ENCODE data around the gene WFDC1.

Gene WFDC1

DNA sequence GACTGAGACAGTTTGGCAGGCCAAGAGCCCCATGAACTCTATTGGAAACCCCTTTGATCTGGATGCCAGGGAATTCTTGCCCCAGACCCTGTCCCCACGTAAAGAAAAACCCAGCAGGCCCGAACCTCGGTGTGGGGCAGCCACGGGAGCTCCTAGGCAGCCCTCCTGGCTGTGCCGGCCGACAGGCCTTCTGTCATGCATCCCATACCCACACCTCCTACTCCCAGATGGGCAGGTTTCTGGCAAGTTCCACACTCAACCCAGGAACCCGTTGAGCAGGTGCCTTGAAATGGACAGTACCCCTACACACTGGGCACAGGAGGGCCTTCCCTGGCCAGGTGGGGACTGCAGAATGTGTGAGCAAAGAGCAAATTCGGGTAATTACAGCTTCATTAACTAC, 50.1 kb downstream of the WFDC1 start:
- Histone ChIP-seq H3K9me3 (ENCODE audit: low read length) (peaks cover 2% of the 10 kb centered on the region), H3K36me3 (ENCODE audit: insufficient read depth, low read length) (no peaks in the 10 kb centered on the region), H3K27me3 (ENCODE audit: insufficient read depth, low read length) (no peaks in the 10 kb centered on the region), H3K4me3 (ENCODE audit: low read length) (no peak overlapping the region), H2AFZ (ENCODE audit: low read depth, low read length) (no peak overlapping the region), H3K4me1 (ENCODE audit: insufficient read depth, low read length) (no peaks in the 10 kb centered on the region)

DNA sequence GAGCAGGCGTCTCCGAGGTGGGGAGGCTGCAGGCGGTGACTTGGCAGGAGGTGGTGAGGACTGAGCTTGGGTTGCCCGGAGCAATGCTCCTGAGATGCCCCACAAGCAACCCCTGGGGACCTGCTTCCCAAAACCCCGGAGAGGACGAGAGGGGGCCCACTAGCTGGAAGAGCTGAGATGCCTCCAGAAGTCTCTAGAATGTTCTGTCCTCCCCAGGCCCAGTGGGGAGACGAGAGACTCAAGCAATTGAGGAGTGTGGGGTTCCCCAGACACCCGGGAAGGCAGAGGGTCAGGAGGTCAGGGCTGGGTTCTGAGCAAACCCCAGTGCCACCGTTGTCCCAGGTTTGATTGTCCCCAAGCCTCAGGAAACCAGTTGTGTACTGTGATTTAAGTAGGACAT, 52.5 kb downstream of the WFDC1 start:
- no peaks in the 10 kb centered on the region for H3K27me3 ChIP-seq (ENCODE audit: insufficient read depth, low read length)

DNA sequence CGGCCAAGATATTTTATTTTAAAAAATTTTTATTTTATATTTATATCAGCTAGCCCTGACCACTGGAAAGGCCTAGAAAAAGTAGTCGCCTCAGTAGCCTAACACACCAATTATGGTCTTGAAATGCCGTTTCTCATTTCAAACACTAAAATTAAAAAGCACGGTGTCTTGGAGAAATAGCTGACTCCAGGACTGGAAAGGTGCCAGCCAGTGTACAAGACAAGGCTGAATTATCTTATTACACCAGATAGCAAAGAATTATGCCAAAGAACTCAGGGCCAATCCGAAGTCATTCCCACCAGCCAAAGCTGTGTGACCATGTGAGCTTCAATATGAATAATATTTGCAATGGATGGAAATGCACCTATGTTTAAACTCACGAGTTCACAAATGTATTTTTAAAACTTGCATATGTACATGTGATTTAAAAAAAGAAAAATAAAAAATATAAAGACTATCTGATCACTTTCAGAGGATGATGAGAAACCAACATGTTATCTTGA, 53.8 kb downstream of the WFDC1 start:
- H2AFZ ChIP-seq (ENCODE audit: low read depth, low read length) = no peak overlapping the region
- no peak overlapping the region for H3K4me3 ChIP-seq (ENCODE audit: low read length)
- no peaks in the 10 kb centered on the region for H3K27me3 ChIP-seq (ENCODE audit: insufficient read depth, low read length)
- peaks cover 2% of the 10 kb centered on the region for H3K9me3 ChIP-seq (ENCODE audit: low read length)
- no peaks in the 10 kb centered on the region for H3K36me3 ChIP-seq (ENCODE audit: insufficient read depth, low read length)
- peaks cover 6% of the 10 kb centered on the region for H3K4me1 ChIP-seq (ENCODE audit: insufficient read depth, low read length)

More for the DNA sequence above, 52.5 kb downstream of the WFDC1 start:
- Histone ChIP-seq H3K9me3 (ENCODE audit: low read length) (peaks cover 4% of the 10 kb centered on the region), H3K4me3 (ENCODE audit: low read length) (no peak overlapping the region), H3K36me3 (ENCODE audit: insufficient read depth, low read length) (no peaks in the 10 kb centered on the region), H3K4me1 (ENCODE audit: insufficient read depth, low read length) (peaks cover 6% of the 10 kb centered on the region), H2AFZ (ENCODE audit: low read depth, low read length) (no peak overlapping the region)

DNA sequence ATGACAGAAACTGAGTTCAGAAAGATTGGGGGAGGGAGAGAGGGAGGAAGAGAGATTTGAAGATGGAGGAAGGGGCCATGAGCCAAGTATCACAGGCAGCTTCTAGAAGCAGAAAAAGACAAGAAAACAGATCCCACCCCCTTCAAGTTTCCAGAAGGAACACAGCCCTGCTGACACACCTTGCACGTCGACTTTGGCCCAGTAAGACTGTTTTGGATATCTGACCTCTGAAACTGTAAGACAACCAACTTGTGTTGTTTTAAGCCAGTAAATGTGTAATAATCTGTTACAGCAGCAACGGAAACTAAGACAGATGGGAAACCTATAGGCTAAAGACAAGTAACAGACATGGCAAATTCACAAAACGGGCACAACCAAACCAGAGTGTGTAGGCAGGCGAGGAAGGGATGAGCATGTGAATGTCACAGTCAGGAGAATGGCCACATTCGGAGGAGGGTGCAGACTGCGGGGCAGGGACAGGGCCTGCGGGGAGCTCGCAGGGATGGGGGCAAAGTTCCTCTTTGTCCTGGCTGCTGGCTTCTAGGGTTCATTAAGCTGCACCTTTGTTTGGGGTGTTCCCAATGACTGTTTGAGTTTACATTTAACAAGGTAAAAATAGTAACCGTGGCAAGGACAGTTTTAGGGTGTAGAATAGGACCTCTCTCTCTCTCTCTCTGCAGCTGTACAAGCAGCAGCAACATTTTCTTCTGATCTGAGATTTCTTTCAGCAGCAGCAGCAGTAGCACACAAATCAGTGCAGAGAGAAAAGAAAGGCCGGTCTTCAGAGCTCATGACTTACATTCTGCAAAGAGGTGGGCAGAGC, 55.4 kb downstream of the WFDC1 start:
- Histone ChIP-seq H3K36me3 (ENCODE audit: insufficient read depth, low read length) (no peaks in the 10 kb centered on the region), H3K4me3 (ENCODE audit: low read length) (no peak overlapping the region), H3K4me1 (ENCODE audit: insufficient read depth, low read length) (peaks cover 6% of the 10 kb centered on the region), H3K27me3 (ENCODE audit: insufficient read depth, low read length) (no peaks in the 10 kb centered on the region), H3K9me3 (ENCODE audit: low read length) (peaks cover 2% of the 10 kb centered on the region), H2AFZ (ENCODE audit: low read depth, low read length) (no peak overlapping the region)

DNA sequence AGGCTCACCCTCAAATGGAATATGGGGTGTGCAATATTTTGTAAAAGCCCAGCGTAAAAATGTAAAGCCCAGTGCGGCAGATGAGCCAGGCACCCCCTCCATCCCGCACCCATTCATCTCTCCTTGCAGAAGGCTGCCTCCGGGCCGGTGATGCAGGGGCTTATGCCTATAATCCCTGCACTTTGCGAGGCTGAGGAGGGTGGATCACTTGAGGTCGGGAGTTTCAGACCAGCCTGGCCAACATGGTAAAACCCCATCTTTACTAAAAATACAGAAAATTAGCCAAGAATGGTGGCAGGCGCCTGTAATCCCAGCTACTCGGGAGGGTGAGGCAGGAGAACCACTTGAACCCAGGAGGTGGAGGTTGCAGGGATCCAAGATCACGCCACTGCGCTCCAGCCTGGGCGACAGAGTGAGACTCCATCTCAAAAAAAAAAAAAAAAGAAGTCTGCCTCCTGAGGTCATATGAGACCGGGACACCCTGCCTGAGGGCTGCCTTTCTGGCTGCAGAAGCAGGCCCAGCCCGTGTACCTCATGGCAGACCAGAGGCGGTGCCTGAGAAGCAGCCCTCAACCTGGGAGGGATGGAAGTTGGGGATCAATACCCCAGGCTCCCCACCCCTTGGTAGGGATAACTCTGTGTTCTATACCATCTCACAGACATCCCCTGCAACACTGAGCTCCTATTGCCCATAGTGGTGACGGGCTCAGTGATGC, 56.2 kb downstream of the WFDC1 start:
- Histone ChIP-seq H3K4me1 (ENCODE audit: insufficient read depth, low read length) (peaks cover 8% of the 10 kb centered on the region), H3K4me3 (ENCODE audit: low read length) (no peak overlapping the region), H3K27me3 (ENCODE audit: insufficient read depth, low read length) (no peaks in the 10 kb centered on the region), H3K9me3 (ENCODE audit: low read length) (peaks cover 2% of the 10 kb centered on the region), H2AFZ (ENCODE audit: low read depth, low read length) (no peak overlapping the region), H3K36me3 (ENCODE audit: insufficient read depth, low read length) (no peaks in the 10 kb centered on the region)

DNA sequence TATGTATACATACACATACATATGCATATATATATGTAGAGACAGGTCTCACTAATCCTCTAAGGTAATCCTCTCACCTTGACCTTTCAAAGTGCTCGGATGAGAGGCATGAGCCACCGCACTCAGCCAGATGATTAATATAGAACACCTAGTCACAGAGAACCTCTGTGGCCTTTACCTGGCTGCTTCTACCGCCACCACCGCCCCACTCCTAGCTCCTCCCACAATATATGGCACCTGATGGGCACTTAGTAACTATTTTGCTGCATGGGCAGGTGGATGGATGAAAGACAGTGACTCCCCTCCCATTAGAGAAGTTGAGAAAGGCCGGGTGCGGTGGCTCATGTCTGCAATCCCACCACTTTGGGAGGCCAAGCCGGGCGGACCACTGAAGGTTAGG, 57.0 kb downstream of the WFDC1 start:
- Histone ChIP-seq H3K27me3 (ENCODE audit: insufficient read depth, low read length) (no peaks in the 10 kb centered on the region), H3K4me3 (ENCODE audit: low read length) (no peak overlapping the region)

DNA sequence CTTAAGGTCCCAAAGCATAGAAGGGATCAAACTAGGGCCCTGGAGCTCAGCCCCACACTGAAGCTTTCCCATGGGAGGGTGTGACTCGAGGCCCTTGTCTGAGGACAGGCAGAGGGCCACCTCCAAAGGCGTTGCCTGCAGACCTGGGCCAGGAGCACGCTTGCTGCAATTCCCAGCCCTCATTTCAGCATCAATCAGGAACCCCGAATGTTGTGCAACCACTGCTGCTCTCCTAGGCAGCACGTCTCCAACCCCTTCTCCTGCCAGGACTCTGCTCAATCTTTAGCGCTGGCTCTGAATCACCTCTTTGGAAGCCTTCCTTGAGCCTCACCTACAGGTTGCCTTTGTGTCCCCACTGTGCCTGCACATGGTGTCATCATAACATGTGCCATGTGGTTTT, 59.6 kb downstream of the WFDC1 start:
- Histone ChIP-seq H3K9me3 (ENCODE audit: low read length) (peaks cover 2% of the 10 kb centered on the region), H3K4me1 (ENCODE audit: insufficient read depth, low read length) (peaks cover 34% of the 10 kb centered on the region), H3K4me3 (ENCODE audit: low read length) (no peak overlapping the region), H2AFZ (ENCODE audit: low read depth, low read length) (no peak overlapping the region), H3K36me3 (ENCODE audit: insufficient read depth, low read length) (no peaks in the 10 kb centered on the region), H3K27me3 (ENCODE audit: insufficient read depth, low read length) (no peaks in the 10 kb centered on the region)

More for the DNA sequence above, 57.0 kb downstream of the WFDC1 start:
- Histone ChIP-seq H3K9me3 (ENCODE audit: low read length) (peaks cover 2% of the 10 kb centered on the region), H2AFZ (ENCODE audit: low read depth, low read length) (no peak overlapping the region), H3K36me3 (ENCODE audit: insufficient read depth, low read length) (no peaks in the 10 kb centered on the region), H3K4me1 (ENCODE audit: insufficient read depth, low read length) (peaks cover 16% of the 10 kb centered on the region)

DNA sequence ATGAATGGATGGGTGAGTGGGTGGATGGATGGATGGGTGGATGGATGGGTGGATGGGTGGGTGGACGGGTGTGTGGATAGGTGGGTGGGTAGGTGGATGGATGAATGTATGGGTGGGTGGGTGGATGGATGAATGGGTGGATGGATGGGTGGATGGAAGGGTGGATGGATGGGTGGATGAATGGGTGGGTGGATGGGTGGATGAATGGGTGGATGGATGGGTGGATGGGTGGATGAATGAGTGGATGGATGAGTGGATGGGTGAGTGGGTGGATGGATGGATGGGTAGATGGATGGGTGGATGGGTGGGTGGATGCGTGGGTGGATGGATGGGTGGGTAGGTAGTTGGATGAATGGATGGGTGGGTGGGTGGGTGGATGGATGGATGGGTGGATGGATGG, 60.5 kb downstream of the WFDC1 start:
- H3K9me3 ChIP-seq (ENCODE audit: low read length) = peaks cover under 1% of the 10 kb centered on the region
- no peak overlapping the region for H3K4me3 ChIP-seq (ENCODE audit: low read length)
- H2AFZ ChIP-seq (ENCODE audit: low read depth, low read length) = no peak overlapping the region
- H3K27me3 ChIP-seq (ENCODE audit: insufficient read depth, low read length) = no peaks in the 10 kb centered on the region
- H3K4me1 ChIP-seq (ENCODE audit: insufficient read depth, low read length) = peaks cover 40% of the 10 kb centered on the region
- H3K36me3 ChIP-seq (ENCODE audit: insufficient read depth, low read length) = no peaks in the 10 kb centered on the region

DNA sequence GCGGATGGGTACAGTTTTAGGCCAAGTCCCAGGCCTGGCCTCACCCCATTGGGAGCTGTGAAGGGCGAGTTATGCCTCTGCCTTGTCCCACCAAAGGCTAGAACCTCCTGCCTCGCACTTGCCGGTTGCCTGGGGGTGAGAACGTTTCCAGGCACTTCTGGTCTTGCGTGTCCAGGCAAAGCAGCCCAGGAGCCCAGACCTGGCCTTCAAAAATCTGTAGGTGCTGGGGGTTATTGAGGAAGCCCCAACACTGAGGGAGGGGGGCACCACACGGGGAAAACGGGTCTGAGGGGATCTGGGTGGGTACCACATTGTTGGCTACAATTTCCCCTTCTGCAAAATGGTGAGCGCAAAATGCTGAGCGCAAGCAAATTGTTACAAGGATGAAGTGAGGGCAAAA, 61.5 kb downstream of the WFDC1 start:
- H3K36me3 ChIP-seq (ENCODE audit: insufficient read depth, low read length) = no peaks in the 10 kb centered on the region
- H3K27me3 ChIP-seq (ENCODE audit: insufficient read depth, low read length) = no peaks in the 10 kb centered on the region
- no peak overlapping the region for H2AFZ ChIP-seq (ENCODE audit: low read depth, low read length)
- H3K9me3 ChIP-seq (ENCODE audit: low read length) = no peaks in the 10 kb centered on the region
- H3K4me3 ChIP-seq (ENCODE audit: low read length) = no peak overlapping the region
- H3K4me1 ChIP-seq (ENCODE audit: insufficient read depth, low read length) = peaks cover 44% of the 10 kb centered on the region

DNA sequence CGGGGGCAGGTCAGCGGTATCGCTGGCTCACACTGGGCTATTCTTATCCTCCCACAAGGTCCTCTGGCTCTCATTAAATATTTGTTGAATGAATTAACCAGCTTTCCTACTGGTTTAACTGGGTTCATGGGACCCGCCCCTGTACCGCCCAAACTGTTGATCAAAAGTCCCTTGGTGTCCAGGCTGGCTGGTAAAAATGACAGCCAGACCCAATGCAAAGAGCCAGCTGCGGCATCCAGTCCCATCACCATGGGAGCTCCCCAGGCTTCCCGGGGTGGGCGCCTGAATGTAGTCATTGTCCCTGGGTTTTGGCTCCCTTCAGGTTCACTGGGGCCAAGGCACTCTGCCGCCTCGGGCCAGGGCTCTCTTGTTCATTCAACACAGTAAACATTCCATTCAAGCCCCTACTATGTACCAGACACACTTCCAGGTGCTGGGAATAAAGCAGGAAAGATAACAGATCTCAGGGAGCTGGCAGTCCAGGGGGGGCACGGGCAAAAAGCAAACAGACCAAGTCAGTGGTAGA, 62.0 kb downstream of the WFDC1 start:
- Histone ChIP-seq H3K27me3 (ENCODE audit: insufficient read depth, low read length) (no peaks in the 10 kb centered on the region), H3K36me3 (ENCODE audit: insufficient read depth, low read length) (no peaks in the 10 kb centered on the region), H3K9me3 (ENCODE audit: low read length) (no peaks in the 10 kb centered on the region), H3K4me3 (ENCODE audit: low read length) (no peak overlapping the region), H2AFZ (ENCODE audit: low read depth, low read length) (no peak overlapping the region), H3K4me1 (ENCODE audit: insufficient read depth, low read length) (peaks cover 49% of the 10 kb centered on the region)

DNA sequence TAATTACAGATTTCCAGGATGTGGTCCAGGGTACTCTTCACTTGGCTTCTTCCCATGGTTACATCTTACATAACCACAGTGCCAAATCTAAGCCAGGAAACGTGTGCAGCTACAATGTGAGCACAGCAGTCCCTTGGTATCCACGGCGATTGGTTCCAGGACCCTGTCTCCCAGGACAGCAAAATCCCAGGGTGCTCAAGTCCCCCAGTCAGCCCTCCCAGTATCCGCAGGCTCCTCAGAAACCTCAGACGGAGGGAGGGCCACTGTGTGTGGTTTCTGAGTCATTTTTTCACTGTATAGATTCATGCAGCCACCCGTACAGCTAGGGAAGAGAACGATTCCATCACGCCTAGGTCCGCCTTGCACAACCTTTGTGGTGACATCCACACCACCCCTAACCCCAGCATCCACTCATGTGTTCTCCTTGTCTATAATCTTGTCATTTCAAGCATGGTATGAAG, 62.5 kb downstream of the WFDC1 start:
- Histone ChIP-seq H3K4me3 (ENCODE audit: low read length) (no peak overlapping the region), H3K4me1 (ENCODE audit: insufficient read depth, low read length) (peaks cover 55% of the 10 kb centered on the region), H2AFZ (ENCODE audit: low read depth, low read length) (no peak overlapping the region), H3K9me3 (ENCODE audit: low read length) (no peaks in the 10 kb centered on the region), H3K27me3 (ENCODE audit: insufficient read depth, low read length) (no peaks in the 10 kb centered on the region), H3K36me3 (ENCODE audit: insufficient read depth, low read length) (no peaks in the 10 kb centered on the region)

DNA sequence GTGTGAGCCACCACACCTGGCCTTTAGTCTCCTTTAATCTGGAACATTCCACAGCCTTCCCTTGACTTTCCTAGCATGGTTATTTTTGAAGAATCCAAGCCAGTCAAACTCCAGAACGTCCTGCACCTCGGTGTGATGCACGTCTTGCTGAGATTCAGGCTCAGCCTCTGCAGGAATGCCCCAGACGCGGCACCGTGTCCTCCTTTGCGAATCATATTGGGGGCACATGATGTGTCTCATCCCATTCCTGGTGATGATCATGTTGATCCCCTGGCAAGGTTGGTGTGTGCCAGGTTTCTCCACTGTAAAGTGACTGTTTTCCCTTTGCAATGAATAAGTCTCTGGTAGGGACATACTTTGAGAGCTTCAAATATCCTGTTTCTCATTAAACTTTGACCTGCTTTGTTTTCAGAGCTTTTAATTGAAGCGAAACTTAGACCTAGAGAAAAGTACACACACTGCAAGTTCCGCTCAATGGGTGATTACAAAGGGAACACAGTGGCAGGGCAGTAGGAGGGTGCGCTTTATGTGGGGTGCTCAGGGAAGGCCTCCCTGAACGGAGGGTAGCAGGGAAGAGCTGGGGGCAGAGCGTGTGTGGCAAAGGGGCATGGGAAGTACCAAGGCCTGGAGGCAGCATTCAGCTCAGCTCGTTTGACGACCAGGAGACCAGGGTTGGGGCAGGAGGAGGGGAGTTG, 64.1 kb downstream of the WFDC1 start:
- Histone ChIP-seq H3K9me3 (ENCODE audit: low read length) (no peaks in the 10 kb centered on the region), H3K4me3 (ENCODE audit: low read length) (no peak overlapping the region), H3K27me3 (ENCODE audit: insufficient read depth, low read length) (no peaks in the 10 kb centered on the region), H3K4me1 (ENCODE audit: insufficient read depth, low read length) (peaks cover 65% of the 10 kb centered on the region), H2AFZ (ENCODE audit: low read depth, low read length) (no peak overlapping the region), H3K36me3 (ENCODE audit: insufficient read depth, low read length) (no peaks in the 10 kb centered on the region)

DNA sequence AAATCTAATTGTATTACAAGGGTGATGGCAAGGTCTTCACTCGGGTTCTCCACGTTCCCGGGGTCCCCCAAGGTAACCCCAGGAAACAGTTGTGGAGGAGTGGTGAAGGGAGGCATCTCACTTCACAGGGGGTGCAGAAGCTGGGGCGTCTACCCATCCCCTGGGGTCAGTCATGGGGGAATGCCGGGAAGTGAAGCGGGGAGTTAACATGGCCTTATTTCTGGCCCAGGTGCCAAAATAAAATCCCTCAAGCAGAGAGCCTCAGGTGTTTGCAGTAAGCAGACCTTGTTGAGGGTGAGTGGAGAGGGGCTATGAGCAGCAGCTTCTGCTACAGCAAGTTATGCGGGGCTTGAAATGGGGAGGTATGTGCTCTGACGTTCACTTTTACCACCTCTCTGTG, 64.6 kb downstream of the WFDC1 start:
- no peaks in the 10 kb centered on the region for H3K27me3 ChIP-seq (ENCODE audit: insufficient read depth, low read length)
- no peak overlapping the region for H2AFZ ChIP-seq (ENCODE audit: low read depth, low read length)
- no peak overlapping the region for H3K4me3 ChIP-seq (ENCODE audit: low read length)
- H3K9me3 ChIP-seq (ENCODE audit: low read length) = no peaks in the 10 kb centered on the region
- H3K4me1 ChIP-seq (ENCODE audit: insufficient read depth, low read length) = peaks cover 71% of the 10 kb centered on the region
- H3K36me3 ChIP-seq (ENCODE audit: insufficient read depth, low read length) = no peaks in the 10 kb centered on the region
